NOMO-1 treated with DMSO at 0.1 percent for 48 hours (cell line): Measurements from ENCODE around the gene CHAT.

ENCODE experiments used
- DNase-seq: peaks from one replicate; lab custom pipeline; 2025; ENCODE audit not compliant: unreplicated experiment; lab: John Stamatoyannopoulos, UW

The CHAT gene

DNA sequence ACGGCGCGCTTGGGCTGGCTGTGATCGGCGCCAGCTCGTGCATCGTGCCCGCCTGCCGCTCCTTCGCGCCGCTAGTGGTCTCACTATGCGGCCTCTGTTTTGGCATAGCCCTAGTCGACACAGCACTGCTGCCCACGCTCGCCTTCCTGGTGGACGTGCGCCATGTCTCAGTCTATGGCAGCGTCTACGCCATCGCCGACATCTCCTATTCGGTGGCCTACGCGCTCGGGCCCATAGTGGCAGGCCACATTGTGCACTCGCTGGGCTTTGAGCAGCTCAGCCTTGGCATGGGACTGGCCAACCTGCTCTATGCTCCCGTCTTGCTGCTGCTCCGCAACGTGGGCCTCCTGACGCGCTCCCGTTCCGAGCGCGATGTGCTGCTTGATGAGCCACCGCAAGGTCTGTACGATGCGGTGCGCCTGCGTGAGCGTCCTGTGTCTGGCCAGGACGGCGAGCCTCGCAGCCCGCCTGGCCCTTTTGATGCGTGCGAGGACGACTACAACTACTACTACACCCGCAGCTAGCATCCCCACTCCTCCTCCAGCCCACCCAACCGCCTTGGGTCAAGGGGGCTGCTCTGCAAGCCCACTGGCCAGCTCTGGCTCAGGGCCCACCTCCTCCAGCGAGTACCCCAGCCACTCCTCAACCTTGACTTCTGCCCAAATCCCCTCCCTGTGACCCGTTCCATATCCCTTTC lies 1.9 kb upstream of the CHAT start:
- no peak for DNase-seq

GRCh38 chr10:49612513-49613164 lies 1.2 kb upstream of the CHAT start:
- DNase-seq, result no peak

DNA sequence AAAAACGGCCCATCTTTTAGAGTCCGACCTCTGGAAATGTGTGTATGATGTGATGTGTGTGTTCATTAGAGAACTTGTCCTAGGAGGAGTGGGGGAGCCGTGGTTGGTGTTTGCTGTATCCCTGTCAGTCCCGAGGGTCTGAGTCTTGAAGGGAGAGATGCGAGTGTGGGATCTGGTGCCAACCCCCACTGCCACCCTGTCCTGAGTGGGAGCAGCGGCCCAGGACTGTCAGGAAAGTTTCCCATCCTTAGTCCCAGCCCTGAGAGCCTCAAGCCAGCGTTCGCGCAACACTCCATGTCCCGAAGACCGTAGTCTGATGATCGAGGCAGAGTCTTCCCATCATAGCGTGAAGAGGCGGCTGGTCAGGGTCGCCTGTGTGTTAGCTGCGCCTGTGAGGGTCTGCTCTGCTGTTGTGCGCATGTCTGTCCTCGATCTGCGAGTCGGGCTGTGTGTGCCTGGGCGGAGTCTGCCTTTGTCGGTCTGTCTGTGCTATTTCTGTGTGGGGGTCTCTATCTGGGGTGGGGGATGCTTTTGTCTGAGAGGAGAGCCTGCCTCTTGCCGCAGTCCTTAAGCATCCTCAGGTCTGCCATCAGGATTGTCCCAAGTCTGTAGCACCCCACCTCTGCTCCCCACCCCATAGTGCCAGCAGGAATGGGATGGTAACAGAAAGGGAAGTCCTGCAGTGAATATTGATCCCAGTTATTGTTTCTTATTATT lies 514 bp upstream of the CHAT start:
- no peak for DNase-seq

DNA sequence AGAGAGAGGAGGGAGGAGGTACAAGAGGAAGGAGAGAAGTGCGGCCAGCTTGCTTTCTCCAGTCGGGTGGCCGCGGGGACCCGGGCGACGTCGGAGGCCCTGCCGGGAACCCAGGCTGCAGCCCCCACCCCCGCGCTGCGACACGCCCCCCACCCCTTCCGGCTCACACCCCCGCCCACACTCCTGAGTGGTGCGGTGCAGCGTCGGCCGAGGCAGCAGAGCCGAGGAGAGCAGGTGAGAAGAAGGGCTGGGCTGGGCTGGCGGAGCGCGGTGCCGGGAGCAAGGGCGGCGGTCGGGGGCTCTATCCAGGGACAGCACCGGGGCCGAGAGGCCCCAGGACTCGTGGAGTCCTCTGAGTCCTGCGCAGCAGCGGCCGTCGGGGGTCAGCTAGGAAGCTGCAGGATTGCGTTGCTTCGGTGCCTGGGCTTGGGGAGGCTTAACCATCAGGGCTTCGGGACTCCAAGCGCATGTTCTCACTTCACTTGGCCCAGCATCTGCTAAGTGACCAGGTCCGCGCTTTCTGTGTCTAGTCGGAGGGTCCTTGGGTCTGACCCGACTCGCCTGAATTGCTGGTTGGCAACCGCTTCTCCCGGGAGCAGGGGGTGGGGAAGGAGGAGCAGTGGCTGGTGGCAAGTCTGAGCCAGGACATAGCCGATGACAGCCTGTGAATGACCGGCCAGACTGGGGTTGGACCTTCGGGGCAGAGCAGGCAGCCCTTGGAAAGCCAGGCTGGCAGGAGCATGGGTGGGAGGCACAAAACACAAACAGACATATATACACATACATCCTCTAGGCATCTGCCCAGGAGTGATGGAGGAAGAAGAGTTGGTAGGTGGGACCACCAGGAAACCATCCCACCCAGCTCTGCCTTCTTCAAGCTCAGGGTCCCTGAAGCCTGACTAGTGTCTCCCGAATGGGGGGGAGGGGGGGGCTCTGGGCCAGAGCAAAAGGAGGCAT lies 683 bp downstream of the CHAT start:
- no peak for DNase-seq

DNA sequence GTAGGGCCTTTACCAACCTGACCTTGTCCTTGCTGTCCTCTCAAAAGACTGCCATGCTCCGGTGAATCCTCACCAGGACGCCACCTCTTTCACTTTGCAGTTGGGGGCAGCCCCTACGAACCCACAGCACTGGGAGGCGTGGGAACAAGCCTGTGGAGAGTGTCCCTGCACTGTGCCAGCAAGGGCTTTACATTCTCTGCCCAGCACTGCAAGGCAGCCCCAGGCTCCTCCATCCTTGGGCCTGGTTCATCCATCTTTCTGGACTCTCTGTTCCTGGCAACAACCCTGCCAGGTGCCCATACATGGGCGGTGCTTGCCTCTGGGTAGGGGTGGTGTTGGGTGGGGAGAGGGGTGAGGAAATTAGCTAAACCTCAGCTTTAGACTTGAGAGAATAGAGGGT lies 1.4 kb downstream of the CHAT start:
- DNase-seq, result no peak

DNA sequence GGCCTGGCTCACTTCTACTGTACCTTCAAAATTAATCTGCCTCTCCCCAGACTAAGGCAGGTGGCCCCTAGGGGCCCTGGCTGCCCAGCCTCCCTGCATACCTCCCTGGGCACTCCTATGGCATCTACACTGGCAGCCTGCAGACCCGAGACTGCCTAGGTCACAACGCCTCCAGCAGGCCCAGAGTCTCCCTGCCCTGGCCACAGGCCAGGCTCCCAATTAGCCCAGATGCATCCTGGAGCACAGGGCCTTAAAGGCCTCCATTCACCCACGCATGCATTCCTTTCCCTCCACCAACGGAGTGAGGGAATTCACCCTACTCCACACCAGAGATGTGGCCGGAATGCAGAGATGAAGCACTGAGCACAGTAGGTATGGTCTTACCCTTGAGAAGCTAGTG lies 1.9 kb downstream of the CHAT start:
- DNase-seq, result no peak

DNA sequence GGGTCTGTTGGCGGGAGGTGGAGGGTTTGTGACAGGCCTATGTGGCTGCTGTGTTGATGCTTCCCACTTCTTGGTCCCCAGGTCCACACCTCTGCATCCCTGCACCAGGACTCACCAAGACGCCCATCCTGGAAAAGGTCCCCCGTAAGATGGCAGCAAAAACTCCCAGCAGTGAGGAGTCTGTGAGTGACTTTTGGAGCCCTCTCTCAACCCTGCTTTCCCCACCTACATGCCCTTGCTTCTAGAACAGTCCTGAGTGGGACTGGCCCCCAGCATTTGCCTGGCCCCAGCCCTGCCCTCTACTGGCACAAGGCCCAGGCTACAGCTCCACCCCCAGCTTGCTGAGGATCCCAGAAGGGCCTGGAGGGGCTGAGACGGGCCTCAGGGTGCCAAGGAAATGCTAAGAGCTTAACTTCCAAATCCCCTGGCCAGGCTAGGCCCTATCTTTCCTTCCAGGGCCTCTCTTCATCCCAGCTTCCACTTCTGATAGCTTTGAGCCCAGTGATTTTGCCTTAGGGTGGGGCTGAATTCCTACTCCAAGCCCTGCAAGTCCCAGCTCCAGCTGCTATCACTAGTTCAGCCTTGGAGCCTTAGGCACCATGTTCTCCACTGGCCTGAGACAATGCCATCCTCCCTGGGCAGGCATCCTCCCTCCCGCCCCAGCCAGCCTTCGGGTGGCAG lies 2.7 kb downstream of the CHAT start:
- no peak for DNase-seq

GRCh38 chr10:49617121-49618020 lies 3.5 kb downstream of the CHAT start:
- no peak for DNase-seq

DNA sequence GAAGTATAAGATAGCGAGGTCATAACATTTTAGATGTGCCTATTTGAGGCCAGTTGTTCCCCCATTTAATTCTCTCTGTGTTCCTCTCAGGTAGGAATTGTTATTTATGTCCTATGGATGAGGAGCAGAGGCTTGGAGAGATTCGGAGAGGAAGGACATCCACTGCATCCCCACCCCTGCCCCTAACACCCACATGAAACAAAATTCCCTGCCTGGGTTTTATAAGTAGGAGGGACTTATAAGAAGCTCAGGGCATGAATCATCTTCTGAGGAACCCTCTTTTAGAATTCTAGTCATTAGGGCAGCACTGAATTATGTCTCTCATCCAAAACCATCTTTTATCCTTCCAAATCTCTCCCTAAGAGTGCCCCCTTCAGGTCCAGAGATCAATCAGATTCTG lies 5.0 kb downstream of the CHAT start:
- no peak for DNase-seq

DNA sequence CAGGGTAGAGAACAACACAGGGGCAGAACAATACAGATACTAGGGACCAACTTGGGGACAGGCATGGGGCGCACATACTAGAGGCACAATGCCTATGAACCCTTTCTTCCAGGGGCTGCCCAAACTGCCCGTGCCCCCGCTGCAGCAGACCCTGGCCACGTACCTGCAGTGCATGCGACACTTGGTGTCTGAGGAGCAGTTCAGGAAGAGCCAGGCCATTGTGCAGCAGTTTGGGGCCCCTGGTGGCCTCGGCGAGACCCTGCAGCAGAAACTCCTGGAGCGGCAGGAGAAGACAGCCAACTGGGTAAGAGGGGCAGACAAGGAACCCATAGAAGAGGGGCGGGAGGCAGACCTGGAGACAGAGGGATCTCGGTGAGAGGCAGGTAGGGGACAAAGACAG lies 5.8 kb downstream of the CHAT start:
- DNase-seq, result no peak

DNA sequence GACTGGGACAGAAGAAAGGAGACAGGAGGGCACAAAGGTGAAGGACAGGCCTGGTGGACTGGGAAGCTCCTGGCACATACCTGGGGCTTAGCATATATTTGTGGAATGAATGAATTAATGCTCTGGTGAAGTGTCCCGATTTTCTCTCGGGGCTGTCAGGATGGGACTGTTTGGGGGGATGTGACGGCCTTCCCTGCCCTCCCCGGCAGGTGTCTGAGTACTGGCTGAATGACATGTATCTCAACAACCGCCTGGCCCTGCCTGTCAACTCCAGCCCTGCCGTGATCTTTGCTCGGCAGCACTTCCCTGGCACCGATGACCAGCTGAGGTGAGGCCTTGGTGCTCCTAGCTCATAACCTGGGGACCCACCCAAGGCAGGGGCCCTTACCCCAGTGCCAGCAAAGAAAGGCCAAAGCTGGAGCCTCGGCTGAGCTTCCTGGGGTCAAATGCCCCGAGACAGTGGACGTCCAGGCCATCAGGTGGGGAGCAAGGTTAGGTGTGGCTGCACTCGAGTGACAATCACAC lies 6.5 kb downstream of the CHAT start:
- DNase-seq, result no peak

- no peak for DNase-seq
Observed at GRCh38 chr10:49620841-49621378, 7.1 kb downstream of the CHAT start.

- DNase-seq, result no peak
Observed at GRCh38 chr10:49621561-49621960, 7.7 kb downstream of the CHAT start.

- no peak for DNase-seq
Observed at GRCh38 chr10:49622426-49623425, 8.9 kb downstream of the CHAT start.

GRCh38 chr10:49624629-49625028 lies 10.8 kb downstream of the CHAT start:
- no peak for DNase-seq

DNA sequence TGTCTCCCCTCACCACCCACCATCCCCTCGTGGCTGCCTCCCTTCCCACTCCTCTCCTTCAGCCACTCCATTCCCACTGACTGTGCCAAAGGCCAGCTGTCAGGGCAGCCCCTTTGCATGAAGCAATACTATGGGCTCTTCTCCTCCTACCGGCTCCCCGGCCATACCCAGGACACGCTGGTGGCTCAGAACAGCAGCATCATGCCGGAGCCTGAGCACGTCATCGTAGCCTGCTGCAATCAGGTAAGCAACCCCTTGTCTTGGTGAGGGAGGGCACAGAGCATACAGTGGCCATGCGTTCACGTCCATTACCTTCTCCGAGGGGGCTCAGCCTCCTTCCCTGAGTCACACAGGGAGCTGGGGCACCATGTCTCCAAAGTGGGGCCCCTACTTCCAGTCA lies 11.6 kb downstream of the CHAT start:
- no peak for DNase-seq

DNA sequence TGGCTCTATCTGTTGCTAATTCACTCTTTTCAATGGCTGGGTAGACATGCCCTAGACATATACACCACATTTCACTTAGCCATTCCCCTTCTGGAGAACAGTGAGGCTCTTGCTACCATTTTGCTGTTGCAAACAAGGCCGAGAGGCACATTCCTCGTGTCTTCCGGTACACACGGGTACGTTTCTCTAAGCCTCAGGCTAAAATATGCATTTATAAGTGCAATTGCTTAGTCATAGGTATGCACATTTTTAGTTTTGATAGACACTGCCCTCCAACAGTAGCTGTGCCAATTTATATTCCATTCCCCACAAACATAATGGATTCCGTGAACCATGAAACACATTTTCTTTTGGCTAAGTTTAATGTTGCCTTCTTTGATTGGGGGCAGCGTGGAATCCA lies 13.2 kb downstream of the CHAT start:
- DNase-seq, result no peak
